GM18508 (cell line): ENCODE data around the gene PCGF5.
"Not testable (repeated sequence)": the region's sequence is repeated elsewhere in the genome, so short reads cannot be mapped to it uniquely, and the experiment has no call there.

Experiments
- ATAC-seq: cut with Tn5 transposase; IDR thresholded peaks from one replicate; pipeline ENCODE4 v1.9.1; 2021; ENCODE audit warnings: moderate number of reproducible peaks; ENCODE audit not compliant: insufficient read depth, unreplicated experiment

Gene PCGF5

GRCh38 chr10:91317541-91317940 lies 97.1 kb downstream of the PCGF5 start:
- no peak for ATAC-seq

- ATAC-seq: no peak
Measured at GRCh38 chr10:91319336-91319735, 98.9 kb downstream of the PCGF5 start.

- ATAC-seq: not testable (repeated sequence)
Measured at GRCh38 chr10:91323293-91323905, 102.9 kb downstream of the PCGF5 start.

GRCh38 chr10:91328320-91328984 lies 108.0 kb downstream of the PCGF5 start:
- no peak for ATAC-seq
